ENCODE measurements around the gene ZNF483. TPM values are rescaled to one million over a fixed set of nuclear protein-coding genes. Genes with fewer than 3 reads are reported as not detected.
"Not testable (repeated sequence)": the region's sequence is repeated elsewhere in the genome, so short reads cannot be mapped to it uniquely, and the experiment has no call there.

ZNF483 gene
- not detected in 2 replicates for total RNA-seq (2014; rRNA removed; shearing (Covaris generic))

DNA sequence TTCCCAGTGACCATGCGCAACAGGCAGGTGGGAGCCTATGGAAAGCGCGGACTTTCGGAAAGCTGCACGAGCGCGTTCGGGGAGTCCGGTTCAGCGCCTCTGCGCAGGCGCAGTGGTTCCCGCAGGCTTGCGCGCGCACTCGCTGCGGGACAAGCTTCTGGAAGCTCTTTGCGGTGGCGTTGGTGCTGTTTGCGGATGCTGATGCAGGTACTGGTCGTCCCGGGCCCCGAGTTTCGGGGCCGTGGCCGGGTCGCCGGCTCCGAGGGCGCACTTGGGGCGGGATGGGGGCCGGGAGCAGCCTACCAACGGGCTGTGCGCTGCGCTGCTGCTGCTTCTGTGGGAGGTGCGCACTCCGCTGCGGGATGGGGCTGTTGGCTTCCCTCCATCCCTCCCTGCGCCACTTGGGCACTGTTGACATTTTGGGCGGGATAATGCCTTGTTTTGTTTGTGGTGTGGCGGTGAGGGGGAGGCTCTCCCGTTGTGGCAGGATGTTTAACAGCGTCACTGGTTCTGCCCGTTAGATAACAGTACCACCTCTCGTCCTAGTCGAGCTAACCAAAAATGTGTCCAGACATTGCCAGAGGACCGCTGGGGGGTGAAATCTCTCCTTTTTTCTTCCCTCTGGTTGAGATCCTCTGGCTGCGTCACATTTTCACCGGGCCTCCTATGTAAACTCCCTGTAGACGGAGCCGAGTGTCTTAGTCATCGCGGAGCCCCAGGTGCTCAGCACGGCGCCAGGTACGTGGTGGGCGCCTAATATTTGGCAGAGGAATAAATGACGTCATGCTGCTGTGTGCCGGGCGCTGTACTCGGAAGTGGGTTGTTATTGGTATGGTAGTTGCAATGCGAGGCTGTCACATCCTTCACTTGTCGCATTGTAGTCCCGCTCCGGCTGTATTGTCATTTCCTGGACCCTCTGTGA, at the start of gene ZNF483:
ZNF483 (plus strand) TSS at position 124 of the 922 bp plus-strand sequence. CDS start 2,217 bp downstream, outside the sequence.
- DNase-seq (ENCODE audit: low spot score): no peak

DNA sequence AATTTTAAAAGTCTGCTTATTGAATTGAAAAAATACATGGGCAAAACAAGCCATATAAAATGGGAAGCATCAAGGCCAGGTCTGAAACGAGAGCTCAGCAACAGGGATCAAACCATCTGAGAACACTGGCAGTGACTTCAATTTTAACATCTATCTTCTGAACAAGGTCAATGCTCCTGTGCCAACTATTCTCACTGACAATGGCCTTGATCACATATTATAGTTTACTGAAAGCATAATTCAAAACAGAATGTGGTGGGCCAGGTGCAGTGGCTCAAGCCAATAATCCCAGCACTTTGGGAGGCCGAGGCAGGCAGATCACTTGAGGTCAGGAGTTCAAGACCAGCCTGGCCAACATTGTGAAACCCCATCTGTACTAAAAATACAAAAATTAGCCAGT, 49.8 kb upstream of the ZNF483 start:
- DNase-seq (ENCODE audit: low spot score): no peak

DNA sequence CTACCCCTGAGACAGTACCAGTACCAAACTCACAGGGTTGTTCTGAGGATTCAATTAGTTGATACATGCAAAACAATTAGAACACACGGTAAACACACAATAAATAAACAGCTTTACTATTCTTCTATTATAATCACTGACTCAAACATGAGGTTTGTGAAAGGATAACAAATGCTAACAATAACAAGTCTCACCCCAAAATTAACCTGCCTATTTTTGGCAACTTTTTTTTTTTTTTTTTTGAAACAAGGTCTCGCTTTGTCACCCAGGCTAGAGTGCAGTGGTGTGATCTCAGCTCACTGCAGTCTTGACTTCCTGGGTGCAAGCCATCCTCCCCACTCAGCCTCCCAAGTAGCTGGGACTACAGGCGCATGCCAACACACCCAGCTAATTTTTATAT, 47.3 kb upstream of the ZNF483 start:
- no peak for DNase-seq (ENCODE audit: low spot score)

DNA sequence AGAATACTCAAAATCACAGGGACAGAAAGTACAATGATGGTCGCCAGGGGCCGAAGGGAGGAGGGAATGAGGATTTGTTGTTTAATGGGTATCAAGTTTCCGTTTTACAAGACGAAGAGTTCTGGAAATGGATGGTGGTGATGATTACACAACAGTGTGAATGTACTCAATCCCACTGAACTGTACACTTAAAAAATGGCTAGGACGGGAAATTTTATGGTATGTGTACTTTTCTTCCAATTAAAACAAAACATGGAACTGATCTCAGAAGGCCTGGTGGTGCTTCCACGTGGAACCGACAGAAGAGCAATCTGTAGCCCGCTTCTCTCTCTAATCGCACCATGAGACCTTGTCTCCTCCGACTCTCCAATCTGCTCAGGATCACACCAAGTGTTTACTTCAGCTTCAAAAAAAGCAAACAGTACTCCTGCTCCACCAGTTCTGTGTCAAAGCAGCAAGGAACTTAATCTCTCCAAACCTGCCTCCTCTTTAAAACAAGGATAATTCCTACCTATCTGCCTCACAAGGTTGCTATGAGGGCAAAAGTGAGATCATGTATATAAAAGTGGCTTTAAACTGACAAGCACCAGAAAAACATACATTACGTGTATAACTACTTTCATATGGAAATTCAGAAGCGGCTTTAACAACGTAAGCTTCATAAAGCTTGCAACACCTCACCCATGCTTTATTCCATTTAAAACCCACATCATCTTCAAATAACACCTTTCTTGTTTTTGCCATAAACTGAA, 42.9 kb upstream of the ZNF483 start:
- DNase-seq (ENCODE audit: low spot score): peak; percentile 24

DNA sequence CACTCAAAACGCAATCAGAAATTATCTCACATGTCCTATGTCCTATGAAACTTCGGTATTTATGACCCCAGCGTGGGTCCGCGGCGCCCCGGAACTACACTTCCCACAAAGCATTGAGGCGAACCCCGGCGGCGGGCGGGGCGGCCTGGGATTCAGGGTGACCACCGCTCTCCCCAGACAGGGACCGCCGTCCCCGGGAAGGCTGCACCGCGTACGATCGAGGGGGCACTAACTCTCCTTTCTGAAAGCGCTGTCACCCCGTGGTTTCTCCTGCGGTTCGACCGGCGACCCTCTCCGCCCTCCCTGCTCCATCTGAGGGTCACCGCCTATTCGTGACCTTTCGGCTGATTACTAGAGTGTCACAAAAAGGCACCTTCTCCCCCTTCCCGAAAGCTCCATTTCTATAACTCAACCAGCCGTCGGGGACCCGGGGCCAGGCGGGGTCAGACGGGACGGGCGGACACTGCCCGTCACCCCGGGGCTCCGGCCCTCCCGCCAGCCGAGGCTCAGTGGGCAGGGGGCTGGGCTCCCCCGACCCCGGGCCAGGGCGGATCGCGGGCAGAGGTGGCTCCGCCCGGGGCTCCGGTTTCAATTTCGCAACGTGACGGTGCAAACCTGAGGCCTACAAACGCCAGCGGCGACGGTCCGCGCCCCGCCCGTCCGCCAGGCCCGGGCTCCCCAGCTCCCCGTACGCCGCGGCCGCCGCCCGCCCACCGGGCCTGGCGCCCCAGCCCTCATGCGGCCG, 42.1 kb upstream of the ZNF483 start:
- peak; percentile 76 for DNase-seq (ENCODE audit: low spot score)

DNA sequence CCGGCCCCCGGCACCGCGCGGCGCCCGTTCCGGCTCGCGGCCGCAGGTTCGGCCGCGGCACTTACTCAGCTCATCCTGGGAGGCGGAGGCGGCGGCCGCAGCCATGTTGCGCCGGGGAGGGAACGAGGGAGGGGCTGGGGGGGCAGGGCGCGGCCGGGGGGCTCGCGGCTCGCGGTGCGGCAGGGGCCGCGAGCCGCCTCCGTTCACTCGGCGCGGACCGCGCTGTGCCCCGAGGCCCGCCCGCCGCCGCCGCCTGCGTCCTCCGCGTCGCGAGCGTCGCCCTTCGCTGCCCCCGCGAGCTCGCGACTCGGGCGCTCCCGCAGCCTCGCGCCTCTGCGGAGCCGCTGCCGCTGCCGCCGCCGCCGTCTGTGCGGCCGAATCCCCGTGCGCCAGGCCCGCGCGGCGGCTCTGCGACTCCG, 41.5 kb upstream of the ZNF483 start:
- DNase-seq (ENCODE audit: low spot score): no peak

DNA sequence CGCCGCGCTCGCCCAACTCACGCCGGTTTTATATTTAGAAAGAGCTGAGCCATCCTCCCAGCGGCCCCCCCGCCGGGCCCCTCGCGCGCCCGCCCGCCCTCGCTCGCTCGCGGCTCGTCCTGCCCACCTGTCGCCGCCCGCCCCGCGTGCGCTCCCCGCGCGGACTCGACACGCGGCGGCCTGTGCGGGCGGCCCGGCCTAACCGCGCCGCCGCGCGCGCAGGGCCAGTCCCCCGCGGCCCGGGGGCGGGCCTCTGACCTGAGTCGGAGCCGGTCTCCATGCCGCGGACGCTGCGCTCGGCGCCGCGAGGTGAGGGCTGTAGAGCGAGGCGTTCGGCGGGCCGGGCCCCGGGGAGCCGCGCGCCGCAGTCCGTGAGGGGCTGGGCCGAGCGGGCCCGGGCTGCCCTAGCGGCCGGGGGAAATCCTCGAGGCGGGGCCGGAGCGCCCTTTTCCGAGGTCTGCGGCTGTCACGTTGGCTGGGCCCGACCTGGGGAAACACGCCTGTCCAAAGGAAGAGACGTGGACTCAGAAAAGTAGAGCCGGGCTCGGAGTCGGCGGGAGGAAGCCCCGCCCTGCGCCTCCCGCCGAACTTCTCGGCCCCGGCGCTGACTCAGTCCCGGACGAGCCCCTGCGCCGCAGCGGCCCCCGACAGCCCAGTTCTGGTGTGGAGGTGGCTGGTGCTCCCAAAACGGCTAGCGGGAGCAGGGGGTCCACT, 41.0 kb upstream of the ZNF483 start, which contains the start of gene ECPAS:
ECPAS (minus strand) TSS at position 526 of the 714 bp plus-strand sequence. CDS start 11,465 bp downstream, outside the sequence.
- peak; percentile 79 for DNase-seq (ENCODE audit: low spot score)

DNA sequence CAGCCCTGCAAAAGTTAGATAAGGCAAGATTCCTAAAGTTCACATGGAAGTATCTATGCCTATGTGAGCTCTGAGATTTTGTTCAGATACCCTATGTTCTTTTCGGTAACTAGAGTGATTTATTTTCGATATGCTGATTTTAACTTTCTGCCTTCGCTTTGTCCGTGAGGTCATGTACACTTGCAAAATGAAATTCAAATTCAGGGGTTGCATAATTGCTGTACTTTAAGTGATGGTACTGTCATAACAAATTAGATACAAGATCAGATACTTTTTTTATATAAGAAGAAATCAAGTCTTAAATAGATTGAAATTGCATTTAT, 40.4 kb upstream of the ZNF483 start:
- DNase-seq (ENCODE audit: low spot score): no peak

DNA sequence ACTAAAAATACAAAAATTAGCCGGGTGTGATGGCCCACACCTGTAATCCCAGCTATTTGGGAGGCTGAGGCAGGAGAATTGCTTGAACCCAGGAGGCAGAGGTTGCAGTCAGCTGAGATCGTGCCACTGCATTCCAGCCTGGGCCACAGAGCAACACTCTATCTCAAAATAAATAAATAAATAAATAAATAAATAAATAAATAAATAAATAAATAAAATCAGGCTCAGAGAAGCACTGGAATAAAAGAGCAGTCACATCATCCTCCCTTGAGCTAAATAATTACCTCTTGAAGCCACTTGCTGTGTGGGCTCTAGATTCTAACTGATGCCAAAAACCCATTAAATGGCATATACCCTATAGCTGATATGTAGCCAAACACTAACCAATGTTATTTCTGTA, 27.8 kb upstream of the ZNF483 start:
- DNase-seq (ENCODE audit: low spot score): not testable (repeated sequence)

DNA sequence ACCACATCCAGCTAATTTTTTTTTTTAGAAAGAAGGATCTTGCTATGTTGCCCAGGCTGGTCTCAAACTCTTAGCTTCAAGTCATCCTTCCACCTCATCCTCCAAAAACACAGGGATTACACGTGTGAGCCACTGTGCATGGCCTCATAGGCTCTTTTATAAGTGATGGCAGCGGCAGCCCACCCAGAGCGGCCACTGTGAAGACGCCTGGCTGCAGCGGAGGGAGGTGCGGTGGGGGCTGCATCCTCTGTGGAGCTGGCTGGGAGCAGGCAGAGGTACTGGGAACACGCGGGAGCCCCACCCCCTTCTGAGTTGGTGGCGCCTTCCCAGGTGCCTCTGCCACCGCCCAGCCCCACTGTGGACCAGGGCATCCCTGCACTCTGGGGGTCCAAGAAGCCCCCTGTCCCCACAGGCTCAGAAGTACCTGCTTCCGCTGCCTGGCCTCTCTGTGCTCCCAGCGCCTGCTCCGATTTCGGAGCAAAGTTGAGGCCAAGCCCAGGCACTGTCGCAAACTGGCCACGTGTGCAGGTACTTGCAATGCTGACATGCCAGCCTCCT, 23.9 kb upstream of the ZNF483 start:
- no peak for DNase-seq (ENCODE audit: low spot score)

DNA sequence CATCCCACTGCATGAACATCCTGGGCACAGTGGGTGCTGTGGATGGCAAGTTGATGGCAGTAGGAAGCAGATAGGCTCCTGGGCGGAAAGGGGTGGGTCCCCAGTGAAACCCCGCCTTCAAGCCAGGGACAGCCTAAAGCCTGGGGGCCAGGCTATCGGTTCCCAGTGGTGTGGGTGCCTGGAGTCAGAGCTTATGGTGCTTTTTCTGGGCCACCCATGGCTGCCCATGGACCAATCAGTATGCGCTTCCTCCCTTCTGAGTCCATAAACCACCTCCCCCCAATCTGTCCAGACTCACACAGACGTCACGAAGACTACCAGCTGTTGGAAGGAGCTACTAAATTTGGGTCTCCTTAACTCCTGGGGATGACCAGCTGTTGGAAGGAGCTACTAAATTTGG, 23.3 kb upstream of the ZNF483 start:
- no peak for DNase-seq (ENCODE audit: low spot score)

DNA sequence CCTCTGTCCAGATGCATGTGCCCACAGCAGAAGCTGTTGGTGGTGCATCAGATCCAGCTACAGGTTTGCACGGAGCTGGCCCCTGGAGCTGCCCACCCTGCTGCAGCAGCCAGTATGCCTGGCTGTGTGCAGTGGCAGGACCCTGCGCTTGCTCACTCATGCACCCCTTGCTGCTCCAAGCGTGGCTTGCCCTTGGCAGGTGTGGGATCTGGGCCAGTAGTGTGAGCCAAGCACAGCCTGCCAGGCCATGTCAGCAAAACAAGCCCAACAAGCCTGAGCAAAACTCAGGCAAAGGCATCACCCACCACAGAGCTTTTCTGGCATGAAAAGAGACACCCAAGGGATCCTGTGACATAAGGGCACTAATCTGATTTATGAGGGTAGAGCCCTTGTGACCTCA, 22.5 kb upstream of the ZNF483 start:
- DNase-seq (ENCODE audit: low spot score): no peak

DNA sequence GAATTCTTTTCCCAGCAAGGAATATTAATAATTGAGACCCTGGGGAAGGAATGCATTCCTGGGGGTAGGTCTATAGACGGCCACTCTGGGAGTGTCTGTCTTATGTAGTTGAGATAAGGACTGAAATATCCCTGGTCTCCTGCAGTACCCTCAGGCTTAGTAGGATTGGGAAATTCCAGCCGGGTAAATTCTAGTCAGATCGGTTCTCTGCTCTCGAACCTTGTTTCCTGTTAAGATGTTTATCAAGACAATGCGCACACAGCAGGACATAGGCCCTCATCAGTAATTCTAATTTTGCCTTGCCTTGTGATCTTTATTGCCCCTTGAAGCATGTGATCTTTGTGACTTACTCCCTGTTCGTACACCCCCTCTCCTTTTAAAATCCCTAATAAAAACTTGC, 13.4 kb upstream of the ZNF483 start:
- not testable (repeated sequence) for DNase-seq (ENCODE audit: low spot score)

DNA sequence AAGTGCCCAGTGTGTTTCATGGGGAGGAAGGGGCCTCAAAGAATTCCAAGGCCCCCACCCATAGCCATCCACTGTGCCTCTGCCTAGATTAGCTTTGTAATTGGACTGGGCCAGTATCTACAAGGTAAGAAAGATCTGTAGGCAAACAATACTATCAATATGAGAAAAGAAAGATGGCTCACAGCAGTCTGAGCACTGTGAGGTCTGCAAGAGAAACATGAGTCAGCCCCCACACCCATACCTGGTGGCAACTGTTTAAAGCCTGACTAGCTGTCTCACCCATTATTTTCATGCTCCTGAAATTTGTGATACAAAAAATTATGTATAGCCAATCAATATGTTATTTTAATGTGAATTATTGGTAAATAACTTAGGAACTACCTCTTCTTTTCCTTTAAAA, 10.0 kb upstream of the ZNF483 start:
- DNase-seq (ENCODE audit: low spot score): no peak

DNA sequence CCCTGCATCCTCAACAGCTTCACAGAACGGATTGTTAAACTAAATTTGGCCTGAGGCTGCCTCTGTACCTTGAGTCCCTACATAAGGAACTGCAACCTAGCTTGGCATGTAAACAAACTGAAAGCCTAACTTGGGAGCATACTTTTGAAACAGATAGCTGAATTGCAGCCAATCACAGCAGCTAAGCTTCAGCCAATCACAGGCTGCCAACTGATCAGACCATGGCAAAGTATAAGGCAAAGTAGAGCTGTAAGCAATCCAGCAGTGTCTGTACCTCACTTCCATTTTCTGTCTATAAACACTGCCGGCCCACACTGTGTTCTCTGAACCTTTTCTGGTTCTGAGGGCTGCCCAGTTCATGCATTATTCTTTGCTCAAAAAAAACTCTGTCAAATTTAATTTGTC, 8.9 kb upstream of the ZNF483 start:
- peak; percentile 15 for DNase-seq (ENCODE audit: low spot score)

DNA sequence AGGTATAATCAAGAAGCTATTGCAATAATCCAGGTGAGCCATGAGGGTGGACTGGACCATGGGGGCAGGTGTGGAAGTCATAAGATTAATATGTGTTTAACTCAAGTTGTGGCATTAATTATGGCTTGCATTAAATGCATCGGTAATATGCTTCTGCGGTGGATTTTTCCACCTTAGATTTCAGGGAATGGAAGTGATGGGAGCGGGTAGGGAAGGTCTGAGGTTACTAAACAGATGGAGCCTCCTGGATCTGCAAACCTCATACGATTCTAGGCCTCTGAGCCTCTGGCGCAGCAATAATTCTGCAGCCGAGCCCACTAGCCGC, 286 bp upstream of the ZNF483 start:
- DNase-seq (ENCODE audit: low spot score): no peak

DNA sequence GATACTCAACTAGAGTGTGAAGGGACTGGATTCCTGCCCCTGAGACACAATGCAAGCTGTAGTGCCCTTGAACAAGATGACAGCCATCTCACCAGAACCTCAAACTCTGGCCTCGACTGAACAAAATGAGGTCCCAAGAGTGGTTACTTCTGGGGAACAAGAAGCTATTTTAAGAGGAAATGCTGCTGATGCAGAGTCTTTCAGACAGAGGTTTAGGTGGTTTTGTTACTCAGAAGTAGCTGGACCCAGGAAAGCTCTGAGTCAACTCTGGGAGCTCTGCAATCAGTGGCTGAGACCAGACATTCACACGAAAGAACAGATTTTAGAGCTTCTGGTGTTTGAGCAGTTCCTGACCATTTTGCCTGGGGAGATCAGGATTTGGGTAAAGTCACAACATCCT, 2.4 kb downstream of the ZNF483 start:
- no peak for DNase-seq (ENCODE audit: low spot score)

DNA sequence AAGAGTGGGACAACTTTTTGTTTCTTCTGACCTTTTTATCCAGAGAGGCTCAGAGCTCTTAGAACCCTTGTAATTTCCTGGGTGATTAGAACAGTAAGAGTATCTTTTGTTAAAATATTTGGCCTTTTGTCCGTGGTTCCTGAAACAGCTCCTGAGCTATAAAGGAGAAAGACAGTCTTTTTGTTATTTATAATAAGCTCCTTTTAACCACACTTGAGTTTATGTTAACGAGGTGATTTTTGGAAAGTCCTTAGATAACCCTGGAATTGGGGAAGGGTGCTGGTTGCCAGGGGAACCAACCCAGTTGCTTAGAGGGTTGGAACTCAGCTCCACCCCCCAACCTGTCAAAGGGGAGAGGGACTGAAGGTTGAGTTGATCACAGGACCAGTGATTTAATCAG, 4.8 kb downstream of the ZNF483 start:
- no peak for DNase-seq (ENCODE audit: low spot score)

DNA sequence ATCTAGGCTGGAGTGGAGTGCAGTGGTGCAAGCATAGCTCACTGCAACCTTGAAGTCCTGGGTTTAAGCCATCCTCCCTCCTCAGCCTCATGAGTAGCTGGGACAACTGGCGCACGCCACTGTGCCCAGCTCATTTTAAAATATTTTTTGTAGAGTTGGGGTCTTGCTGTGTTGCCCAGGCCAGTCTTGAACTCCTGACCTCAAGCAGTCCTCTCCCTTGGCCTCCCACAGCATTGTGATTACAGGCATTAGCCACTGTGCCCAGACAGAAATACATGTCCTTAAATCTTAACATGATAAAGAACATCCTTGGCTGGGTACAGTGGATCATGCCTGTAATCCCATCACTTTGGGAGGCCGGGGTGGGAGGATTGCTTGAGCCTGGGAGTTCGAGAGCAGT, 6.7 kb downstream of the ZNF483 start:
- DNase-seq (ENCODE audit: low spot score): no peak

DNA sequence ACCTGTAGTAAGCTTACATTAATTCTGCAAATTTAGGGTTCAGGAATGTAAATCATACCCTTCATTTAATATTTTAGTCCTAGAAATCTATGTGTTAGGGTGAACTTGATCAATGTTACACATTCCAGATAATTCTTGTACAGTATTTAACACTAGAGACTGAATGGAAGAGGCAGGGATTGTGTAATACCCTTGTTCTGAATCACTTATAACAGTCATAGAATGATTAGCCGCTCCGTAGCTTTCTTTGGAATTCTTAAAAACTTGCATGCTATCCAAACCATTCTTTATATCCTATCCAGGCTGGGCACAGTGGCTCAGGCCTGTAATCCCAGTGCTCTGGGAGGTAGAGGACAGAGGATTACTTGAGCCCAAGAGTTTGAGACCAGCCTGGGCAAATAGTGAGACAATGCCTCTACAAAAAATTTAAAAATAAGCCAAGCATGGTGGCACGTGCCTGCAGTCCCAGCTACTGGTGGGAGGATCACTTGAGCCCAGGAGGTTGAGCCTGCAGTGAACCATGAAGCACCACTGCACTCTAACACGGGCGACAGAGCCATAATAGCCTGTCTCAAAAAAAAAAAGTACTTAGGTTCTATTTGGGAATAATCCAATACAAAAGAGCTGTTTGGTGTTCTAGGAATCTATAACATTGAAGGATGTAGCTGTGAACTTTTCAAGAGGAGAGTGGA, 8.3 kb downstream of the ZNF483 start:
- no peak for DNase-seq (ENCODE audit: low spot score)

Data from HT-29 (cell line).